IMR-90 (cell line): ENCODE measurements around the gene RSBN1. TPM values are rescaled to one million over a fixed set of nuclear protein-coding genes. Genes with fewer than 3 reads are reported as not detected.

Experiments used
- ATAC-seq: fragments of 200-7000 bp; cut with Tn5 transposase; 2 replicates; pipeline ENCODE4 v1.9.1; 2020; ENCODE audit warnings: low read depth, mild to moderate bottlenecking, moderate library complexity
- BruUV-seq: library from RNA; stranded (reverse); fragments of 400-500 nt; replicated peaks from 2 replicates; lab custom pipeline; 2021; lab: Mats Ljungman, UMichigan
- CTCF ChIA-PET: fragments of 300-600 bp; formaldehyde crosslinking; extraction: SDS; loops from one replicate; lab custom pipeline; 2021; ENCODE audit warnings: antibody characterized with exemption; lab: Yijun Ruan, JAX
- POLR2A ChIA-PET: fragments of 300-600 bp; sonication (Branson Sonifier 250); formaldehyde crosslinking; loops from one replicate; lab custom pipeline; 2022; ENCODE audit warnings: antibody characterized with exemption; ENCODE audit not compliant: unreplicated experiment; lab: Charles Lee
- DNase-seq: peaks from one replicate; pipeline ENCODE4 v3.0.0; 2013
- H2AFZ ChIP-seq: replicated peaks from 2 replicates; pipeline ENCODE3; 2013; ENCODE audit warnings: low read length, mild to moderate bottlenecking; ENCODE audit not compliant: poor library complexity
- H2AK5ac ChIP-seq: 2 replicates; pipeline ENCODE4 v1.6.1; 2013; ENCODE audit warnings: low read depth, low read length, inconsistent platforms
- H2AK9ac ChIP-seq: replicated peaks from 2 replicates; pipeline ENCODE3; 2013; ENCODE audit warnings: mild to moderate bottlenecking, low read depth, low read length, moderate library complexity; ENCODE audit not compliant: poor library complexity
- H2BK120ac ChIP-seq: 2 replicates; pipeline ENCODE4 v1.6.1; 2013; ENCODE audit warnings: low read depth, low read length, inconsistent platforms
- H2BK15ac ChIP-seq: 3 replicates; pipeline ENCODE4 v1.6.1; 2013; ENCODE audit warnings: low read depth, low read length, inconsistent platforms
- H2BK20ac ChIP-seq: 2 replicates; pipeline ENCODE4 v1.6.1; 2013; ENCODE audit warnings: low read depth, mild to moderate bottlenecking, inconsistent platforms, low read length, moderate library complexity
- H2BK5ac ChIP-seq: 2 replicates; pipeline ENCODE4 v1.6.1; 2013; ENCODE audit warnings: mild to moderate bottlenecking, low read depth, low read length, inconsistent platforms; ENCODE audit not compliant: poor library complexity, severe bottlenecking
- H3K14ac ChIP-seq: replicated peaks from 2 replicates; pipeline ENCODE4 v1.6.1; 2013; ENCODE audit warnings: low read depth, low read length, inconsistent platforms
- H3K18ac ChIP-seq: 2 replicates; pipeline ENCODE4 v1.6.1; 2013; ENCODE audit warnings: low read depth, low read length, control low read depth
- H3K23ac ChIP-seq: 2 replicates; pipeline ENCODE4 v1.6.1; 2013; ENCODE audit warnings: low read depth, low read length, inconsistent platforms
- H3K27ac ChIP-seq: 2 replicates; pipeline ENCODE4 v1.5.1; 2013; ENCODE audit warnings: mild to moderate bottlenecking, control low read depth, low read length; ENCODE audit not compliant: insufficient read depth
- H3K27me3 ChIP-seq: 2 replicates; pipeline ENCODE4 v1.6.1; 2013; ENCODE audit warnings: low read length; ENCODE audit not compliant: control insufficient read depth, insufficient read depth
- H3K36me3 ChIP-seq: 2 replicates; pipeline ENCODE4 v1.6.1; 2013; ENCODE audit warnings: low read length, mixed read lengths; ENCODE audit not compliant: control insufficient read depth, insufficient read depth
- H3K4ac ChIP-seq: 2 replicates; pipeline ENCODE4 v1.6.1; 2013; ENCODE audit warnings: low read depth, low read length, inconsistent platforms
- H3K4me1 ChIP-seq: 2 replicates; pipeline ENCODE4 v1.6.1; 2013; ENCODE audit warnings: low read length, mixed read lengths; ENCODE audit not compliant: control insufficient read depth, insufficient read depth
- H3K4me2 ChIP-seq: 2 replicates; pipeline ENCODE4 v1.6.1; 2013; ENCODE audit warnings: low read depth, mild to moderate bottlenecking, control low read depth, low read length, moderate library complexity
- H3K4me3 ChIP-seq: 2 replicates; pipeline ENCODE4 v1.5.1; 2013; ENCODE audit warnings: low read depth, mild to moderate bottlenecking, control low read depth, low read length, moderate library complexity; ENCODE audit not compliant: insufficient read depth
- H3K56ac ChIP-seq: 2 replicates; pipeline ENCODE4 v1.6.1; 2013; ENCODE audit warnings: low read length, inconsistent platforms; ENCODE audit not compliant: insufficient read depth; ENCODE audit errors: extremely low read depth
- H3K79me1 ChIP-seq, 2 experiments: 2 replicates each; pipeline ENCODE4 v1.6.1; 2013; ENCODE audit warnings: low read length in 2 of 2, inconsistent platforms in 1 of 2, low read depth in 1 of 2
- H3K9ac ChIP-seq: 2 replicates; pipeline ENCODE4 v1.6.1; 2013; ENCODE audit warnings: low read depth, low read length, control low read depth
- H3K9me1 ChIP-seq: 2 replicates; pipeline ENCODE4 v1.6.1; 2013; ENCODE audit warnings: low read length, inconsistent platforms; ENCODE audit not compliant: insufficient read depth
- H3K9me3 ChIP-seq: 2 replicates; pipeline ENCODE4 v1.6.1; 2013; ENCODE audit warnings: low read length; ENCODE audit not compliant: control insufficient read depth, insufficient read depth
- H4K20me1 ChIP-seq: 2 replicates; pipeline ENCODE4 v1.6.1; 2013; ENCODE audit warnings: low read length, inconsistent platforms; ENCODE audit not compliant: insufficient read depth
- H4K5ac ChIP-seq: 2 replicates; pipeline ENCODE4 v1.6.1; 2013; ENCODE audit warnings: mild to moderate bottlenecking, low read depth, low read length, control low read depth
- H4K8ac ChIP-seq, 2 experiments: 2 replicates each; pipeline ENCODE4 v1.6.1; 2013; ENCODE audit warnings: low read depth in 2 of 2, low read length in 2 of 2, control low read depth in 1 of 2, inconsistent platforms in 1 of 2
- H4K91ac ChIP-seq: 2 replicates; pipeline ENCODE4 v1.6.1; 2013; ENCODE audit warnings: low read depth, low read length, inconsistent platforms; ENCODE audit not compliant: insufficient read depth
- BHLHE40 ChIP-seq: fragments of 150-350 bp; IDR thresholded peaks from 2 replicates; pipeline ENCODE4 v1.6.1; 2016; ENCODE audit warnings: mild to moderate bottlenecking, low read depth, low read length
- MAFK ChIP-seq: IDR thresholded peaks from 2 replicates; pipeline ENCODE4 v1.6.1; 2012; ENCODE audit warnings: low read depth, low read length, improper control_type of control experiment
- MAZ ChIP-seq: IDR thresholded peaks from 2 replicates; pipeline ENCODE4 v1.6.1; 2012; ENCODE audit warnings: low read depth, mild to moderate bottlenecking, low read length, improper control_type of control experiment, moderate library complexity, borderline replicate concordance
- SMC3 ChIP-seq: fragments of 150-350 bp; IDR thresholded peaks from 2 replicates; pipeline ENCODE4 v1.6.1; 2016; ENCODE audit warnings: low read depth, mild to moderate bottlenecking, antibody characterized with exemption, low read length, moderate library complexity
- WGBS, 2 experiments: methylation state at CpG; one replicate each; pipeline versions ENCODE4 v1.1.5 to v1.1.7; 2013; ENCODE audit warnings: missing lambda C conversion rate in 2 of 2; ENCODE audit not compliant: insufficient read length in 1 of 2; ENCODE audit errors: extremely low coverage in 2 of 2; 5-methylcytosine and 5-hydroxymethylcytosine counted together
- dilution Hi-C: fragments of 300-500 bp; cut with HindIII; formaldehyde crosslinking; loops from one replicate; pipeline ENCODE4 v1.14.3; 2018; ENCODE audit warnings: low sequenced_read_pairs; ENCODE audit not compliant: unreplicated experiment
- in situ Hi-C: fragments of 300-500 bp; cut with MboI; formaldehyde crosslinking; loops from 3 replicates; pipeline ENCODE4 v1.14.3; 2019; ENCODE audit warnings: low sequenced_read_pairs, inconsistent platforms, mixed read lengths
- intact Hi-C: fragments of 100-400 bp; cut with micrococcal nuclease; formaldehyde crosslinking; loops from 2 replicates; pipeline ENCODE4 v1.10.0; 2022
- polyA plus RNA-seq, 3 experiments: library from polyadenylated mRNA; depleted of rRNA; stranded (reverse); fragments of >200 nt; gene quantifications; 2 replicates each; pipeline ENCODE4 v1.2.3, GENCODE V29; 2012; ENCODE audit warnings: low replicate concordance in 1 of 3
- total RNA-seq: library from RNA; depleted of rRNA; stranded (reverse); fragments of >200 nt; gene quantifications from 2 replicates; pipeline ENCODE4 v1.2.3, GENCODE V29; 2012

RSBN1 gene
- total and polyA plus RNA-seq, 2 of the 4 experiments (the other 2 are of a cell fraction), result 5.3 to 11.7 TPM

DNA sequence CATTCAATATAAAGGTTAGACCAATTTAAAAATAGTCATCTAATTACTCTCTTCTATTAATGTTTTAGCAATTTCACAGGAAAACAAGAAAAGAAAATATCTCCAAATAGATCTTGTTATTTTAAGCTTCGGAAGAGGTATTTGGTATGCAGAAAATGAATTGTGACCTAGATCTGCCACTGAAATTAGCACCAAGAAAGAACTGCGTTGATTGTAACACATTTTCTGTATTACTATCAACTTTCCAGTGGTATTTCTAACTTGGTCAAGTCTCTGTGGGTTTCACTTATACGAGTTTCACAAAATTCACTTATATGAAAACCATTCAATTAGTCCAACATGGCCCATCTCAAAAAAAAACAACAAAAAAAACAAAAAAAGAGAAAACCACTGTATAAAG, 11.8 kb downstream of the RSBN1 start:
- intact Hi-C loops, result no loop called here
- Histone ChIP-seq H3K9me1 (peaks cover 5% of the 10 kb centered on the region), H2BK120ac (no peak overlapping the region), H3K79me1 (peaks cover 16 to 47% of the 10 kb centered on the region in 2 experiments), H4K91ac (no peak overlapping the region), H3K9ac (no peak overlapping the region), H3K56ac (no peak overlapping the region), H3K18ac (no peak overlapping the region), H4K5ac (no peak overlapping the region), H2AK9ac (no peak overlapping the region), H3K4me1 (peaks cover 2% of the 10 kb centered on the region; the same call in 1 of the 2 replicates), H2BK20ac (no peak overlapping the region), H2BK5ac (no peak overlapping the region), H3K27me3 (no peaks in the 10 kb centered on the region), H2AFZ (no peak overlapping the region), H2BK15ac (no peak overlapping the region), H4K20me1 (peaks cover 16% of the 10 kb centered on the region; the same call in 1 of the 2 replicates), H3K23ac (no peak overlapping the region), H3K4me3 (no peak overlapping the region), H3K4ac (no peak overlapping the region), H3K9me3 (no peaks in the 10 kb centered on the region), H3K27ac (no peak overlapping the region), H3K36me3 (peaks cover 7% of the 10 kb centered on the region; the same call in 1 of the 2 replicates), H2AK5ac (no peak overlapping the region), H4K8ac (no peak overlapping the region), H3K14ac (no peak overlapping the region), H3K4me2 (no peak overlapping the region)
- ATAC-seq (no peak), DNase-seq (no peak)
- no CpG with 5 or more reads among the region's 3 CpGs for WGBS, 2 experiments
- in situ Hi-C loops, result no loop called here
- POLR2A ChIA-PET, result no interaction called here
- TF ChIP-seq MAZ (no peak), SMC3 (no peak), MAFK (no peak), BHLHE40 (no peak)
- CTCF ChIA-PET, result no interaction called here
- dilution Hi-C loops, result no loop called here
- no TSS peak for BruUV-seq
